ENCODE measurements around the gene NPFF. TPM values are rescaled to one million over a fixed set of nuclear protein-coding genes. Genes with fewer than 3 reads are reported as not detected.

NPFF gene
- total RNA-seq, 6 donors from 2014 or later = 6.2 TPM; not detected in 5

GRCh38 chr12:53461591-53461990 is 45.7 kb downstream of the NPFF start:
- DNase-seq = no peak
- Histone ChIP-seq H3K4me3 (no peak overlapping the region), H3K4me1 (peaks cover 0 to 5% (median 4%) of the 10 kb centered on the region in 4 donors), H3K9me3 (no peaks in the 10 kb centered on the region), H3K36me3 (peaks cover 94 to 100% (median 100%) of the 10 kb centered on the region in 4 donors), H3K27ac (no peak overlapping the region), H3K27me3 (no peaks in the 10 kb centered on the region)
- no peak for ATAC-seq (ENCODE audit: low FRiP score in 2 of 2)
- 88 to 89% methylated on average over 8 of the region's 8 CpGs for WGBS, 2 donors
- TF ChIP-seq POLR2AphosphoS5 (IDR thresholded peaks at IDR 0.05) = no peak
- no peak for TF ChIP-seq POLR2A (IDR thresholded peaks at IDR 0.05)
- TF ChIP-seq EP300 (IDR thresholded peaks at IDR 0.05) = no peak
- no peak for TF ChIP-seq CTCF (IDR thresholded peaks at IDR 0.05)

- ATAC-seq (ENCODE audit: low FRiP score in 2 of 2) = no peak
- Histone ChIP-seq H3K4me3 (no peak overlapping the region), H3K4me1 (peaks cover 0 to 8% (median 4%) of the 10 kb centered on the region in 4 donors), H3K27ac (no peak overlapping the region), H3K9me3 (no peaks in the 10 kb centered on the region), H3K27me3 (no peaks in the 10 kb centered on the region), H3K36me3 (peaks cover 96 to 100% (median 100%) of the 10 kb centered on the region in 4 donors)
- TF ChIP-seq CTCF (IDR thresholded peaks at IDR 0.05) (no peak), POLR2A (IDR thresholded peaks at IDR 0.05) (no peak), POLR2AphosphoS5 (IDR thresholded peaks at IDR 0.05) (no peak), EP300 (IDR thresholded peaks at IDR 0.05) (no peak)
- WGBS, 2 donors = 84 to 94% methylated on average over 3 of the region's 3 CpGs
- DNase-seq = no peak
Observed at GRCh38 chr12:53461059-53461458, 46.2 kb downstream of the NPFF start.

- peaks cover 6 to 19% (median 12%) of the 10 kb centered on the region in 4 donors for H3K4me1 ChIP-seq
- no peak overlapping the region for H3K27ac ChIP-seq
- TF ChIP-seq CTCF (IDR thresholded peaks at IDR 0.05) = no peak
- TF ChIP-seq POLR2A (IDR thresholded peaks at IDR 0.05) = no peak
- no peak for TF ChIP-seq POLR2AphosphoS5 (IDR thresholded peaks at IDR 0.05)
- no peak for TF ChIP-seq EP300 (IDR thresholded peaks at IDR 0.05)
- H3K9me3 ChIP-seq = no peaks in the 10 kb centered on the region
- 79 to 84% methylated on average over 4 of the region's 4 CpGs for WGBS, 2 donors
- H3K4me3 ChIP-seq = no peak overlapping the region
- H3K27me3 ChIP-seq = no peaks in the 10 kb centered on the region
- DNase-seq (no peak), ATAC-seq (ENCODE audit: low FRiP score in 2 of 2) (no peak)
- peaks cover 94 to 100% (median 97%) of the 10 kb centered on the region in 4 donors for H3K36me3 ChIP-seq
Observed at GRCh38 chr12:53459097-53459496, 48.2 kb downstream of the NPFF start.

Small RNA genes lying within 50 kb of the gene (small RNA-seq; reads per million reads assigned to genes)
- 0 reads per million in 4 donors for gene AC023509.3

Other genes with a start within 250 kb of the NPFF start
- 1 to 10 TPM; 1.5 to 5.3 (median 2.1) TPM for gene ESPL1, start 239.2 kb downstream of the NPFF start, total RNA-seq
- gene PFDN5, start 211.9 kb downstream of the NPFF start, total RNA-seq = 100 to 1,000 TPM; 374 to 580 (median 445) TPM
- 10 to 100 TPM; 29.1 to 50.7 (median 34.8) TPM for gene MYG1, start 207.8 kb downstream of the NPFF start, total RNA-seq
- gene AAAS, start 185.9 kb downstream of the NPFF start, total RNA-seq = 100 to 1,000 TPM in 1 of 6 donors, 10 to 100 TPM in 5; 27.2 to 138 (median 40.4) TPM
- not detected for gene SP7, start 171.1 kb downstream of the NPFF start, total RNA-seq
- gene SP1, start 127.3 kb downstream of the NPFF start, total RNA-seq = 10 to 100 TPM; 46.6 to 82.2 (median 61.7) TPM
- gene AMHR2, start 83.6 kb downstream of the NPFF start, total RNA-seq = 1 to 10 TPM in 1 of 6 donors, under 1 TPM in 3, not detected in 2; 0.24 to 1.0 (median 0.41) TPM
- 100 to 1,000 TPM in 3 of 6 donors, 10 to 100 TPM in 3; 81.5 to 198 (median 105) TPM for gene PRR13, start 65.8 kb downstream of the NPFF start, total RNA-seq
- 100 to 1,000 TPM; 346 to 723 (median 513) TPM for gene PCBP2, start 55.4 kb downstream of the NPFF start, total RNA-seq
- 10 to 100 TPM in 5 of 6 donors, 1 to 10 TPM in 1; 9.6 to 87.0 (median 17.4) TPM for gene MAP3K12, start 8.0 kb downstream of the NPFF start, total RNA-seq
- 10 to 100 TPM; 25.4 to 74.4 (median 36.8) TPM for gene TARBP2, start 6.2 kb downstream of the NPFF start, total RNA-seq
- 10 to 100 TPM; 23.4 to 48.9 (median 41.2) TPM for gene ATF7, start 118.9 kb upstream of the NPFF start, total RNA-seq
- 100 to 1,000 TPM; 140 to 273 (median 206) TPM for gene ATP5MC2, start 168.6 kb upstream of the NPFF start, total RNA-seq
- 100 to 1,000 TPM; 147 to 605 (median 204) TPM for gene CALCOCO1, start 220.0 kb upstream of the NPFF start, total RNA-seq
- gene CISTR, start 244.5 kb upstream of the NPFF start, total RNA-seq = not detected

Measured in upper lobe of left lung (tissue), 6 donors.